Natural killer cell (primary cell): ENCODE data around the gene CHD6. TPM values are rescaled to one million over a fixed set of nuclear protein-coding genes. Genes with fewer than 3 reads are reported as not detected.

Source experiments
- ATAC-seq, 3 donors: fragments of 150-1000 bp in 2 of 3; fragments of 200-7000 bp in 1 of 3; cut with Tn5 transposase; 1 replicate in 1 of 3; 2 replicates in 2 of 3; pipeline ENCODE4 v1.10.0; 2021; ENCODE audit warnings: mild to moderate bottlenecking in 2 of 3, moderate library complexity in 2 of 3
- DNase-seq, 2 donors: peaks; one replicate each; pipeline versions ENCODE4 v3.0.0 to v3.0.0-alpha.2; 2013 to 2021; ENCODE audit warnings: mixed read lengths in 1 of 2
- H3K27ac ChIP-seq: one replicate; pipeline ENCODE4 v1.5.1; 2013; ENCODE audit warnings: mild to moderate bottlenecking, low read length
- H3K27me3 ChIP-seq: one replicate; pipeline ENCODE4 v1.6.1; 2013; ENCODE audit warnings: low read length; ENCODE audit not compliant: control insufficient read depth, insufficient read depth
- H3K36me3 ChIP-seq: one replicate; pipeline ENCODE4 v1.6.1; 2013; ENCODE audit warnings: low read length; ENCODE audit not compliant: control insufficient read depth, insufficient read depth
- H3K4me1 ChIP-seq: one replicate; pipeline ENCODE4 v1.6.1; 2013; ENCODE audit warnings: low read length; ENCODE audit not compliant: control insufficient read depth, insufficient read depth
- H3K4me3 ChIP-seq: one replicate; pipeline ENCODE4 v1.5.1; 2013; ENCODE audit warnings: low read length
- H3K9me3 ChIP-seq: one replicate; pipeline ENCODE4 v1.6.1; 2013; ENCODE audit warnings: low read length; ENCODE audit not compliant: control insufficient read depth, insufficient read depth
- H3K27ac Mint-ChIP-seq, 2 donors: one replicate each; pipeline ENCODE4 v1.8.0; 2022; ENCODE audit warnings: mild to moderate bottlenecking in 2 of 2, mixed read lengths in 2 of 2, moderate library complexity in 1 of 2
- H3K27me3 Mint-ChIP-seq, 2 donors: one replicate each; pipeline ENCODE4 v1.8.0; 2022; ENCODE audit warnings: low read depth in 2 of 2, mixed read lengths in 2 of 2
- H3K36me3 Mint-ChIP-seq: one replicate; pipeline ENCODE4 v1.8.0; 2022; ENCODE audit warnings: mixed read lengths
- H3K4me1 Mint-ChIP-seq, 2 donors: one replicate each; pipeline ENCODE4 v1.8.0; 2022; ENCODE audit warnings: mixed read lengths in 2 of 2
- H3K4me3 Mint-ChIP-seq: one replicate; pipeline ENCODE4 v1.8.0; 2022; ENCODE audit warnings: mild to moderate bottlenecking, moderate library complexity, mixed read lengths
- H3K9me3 Mint-ChIP-seq, 2 donors: one replicate each; pipeline ENCODE4 v1.8.0; 2022; ENCODE audit warnings: mixed read lengths in 2 of 2
- CTCF ChIP-seq: fragments of 200-600 bp; IDR thresholded peaks from one replicate; pipeline ENCODE4 v1.8.0; 2022; ENCODE audit warnings: antibody characterized with exemption
- WGBS: methylation state at CpG from one replicate; pipeline ENCODE4 v1.1.7; 2013; ENCODE audit warnings: missing lambda C conversion rate; ENCODE audit not compliant: insufficient coverage; 5-methylcytosine and 5-hydroxymethylcytosine counted together
- intact Hi-C: fragments of 100-400 bp; cut with micrococcal nuclease; formaldehyde crosslinking; loops from one replicate; pipeline ENCODE4 v1.14.2; 2022
- total RNA-seq, 4 donors: library from RNA; stranded (reverse); fragments of 120-200 nt in 1 of 4; gene quantifications; one replicate each; pipeline versions ENCODE4 v1.2.3 to v1.2.4, GENCODE V29; 2013 to 2022

CHD6 gene
- total RNA-seq, 3 donors from 2014 or later (not counting 1 experiment from before 2014, with no cell fraction given): 82.8 to 96.6 (median 90.4) TPM

DNA sequence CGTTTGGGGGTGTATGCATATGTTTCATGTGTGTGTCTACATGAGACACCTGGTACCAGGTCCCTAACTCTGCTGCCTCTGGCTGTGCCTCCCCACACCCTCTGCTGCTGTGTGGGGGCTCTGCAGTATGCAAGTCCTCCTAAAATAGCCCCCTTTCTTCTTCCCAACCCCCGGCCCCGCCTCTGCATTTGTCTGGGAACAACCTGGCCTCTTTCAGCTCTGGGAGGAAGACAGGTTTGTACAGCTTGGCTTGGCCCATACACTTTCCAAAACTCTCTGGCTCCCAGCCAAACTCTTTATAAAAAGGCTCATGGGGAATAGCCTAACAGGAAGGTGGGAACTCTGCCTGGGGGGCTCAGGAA, 224.5 kb downstream of the CHD6 start:
- no peak overlapping the region for H3K27ac Mint-ChIP-seq
- 100% methylated on average over 3 of the region's 3 CpGs for WGBS
- Histone ChIP-seq H3K27ac (no peak overlapping the region), H3K27me3 (no peaks in the 10 kb centered on the region), H3K9me3 (no peaks in the 10 kb centered on the region), H3K4me3 (no peak overlapping the region), H3K36me3 (no peaks in the 10 kb centered on the region), H3K4me1 (no peaks in the 10 kb centered on the region)
- no peak overlapping the region for H3K4me3 Mint-ChIP-seq
- no peak for TF ChIP-seq CTCF
- intact Hi-C loops: no loop called here
- H3K4me1 Mint-ChIP-seq: no peaks in the 10 kb centered on the region
- ATAC-seq (no peak), DNase-seq (no peak)
- H3K36me3 Mint-ChIP-seq: no peaks in the 10 kb centered on the region
- peaks cover 0 to 3% of the 10 kb centered on the region in 2 donors for H3K27me3 Mint-ChIP-seq
- H3K9me3 Mint-ChIP-seq: no peaks in the 10 kb centered on the region

DNA sequence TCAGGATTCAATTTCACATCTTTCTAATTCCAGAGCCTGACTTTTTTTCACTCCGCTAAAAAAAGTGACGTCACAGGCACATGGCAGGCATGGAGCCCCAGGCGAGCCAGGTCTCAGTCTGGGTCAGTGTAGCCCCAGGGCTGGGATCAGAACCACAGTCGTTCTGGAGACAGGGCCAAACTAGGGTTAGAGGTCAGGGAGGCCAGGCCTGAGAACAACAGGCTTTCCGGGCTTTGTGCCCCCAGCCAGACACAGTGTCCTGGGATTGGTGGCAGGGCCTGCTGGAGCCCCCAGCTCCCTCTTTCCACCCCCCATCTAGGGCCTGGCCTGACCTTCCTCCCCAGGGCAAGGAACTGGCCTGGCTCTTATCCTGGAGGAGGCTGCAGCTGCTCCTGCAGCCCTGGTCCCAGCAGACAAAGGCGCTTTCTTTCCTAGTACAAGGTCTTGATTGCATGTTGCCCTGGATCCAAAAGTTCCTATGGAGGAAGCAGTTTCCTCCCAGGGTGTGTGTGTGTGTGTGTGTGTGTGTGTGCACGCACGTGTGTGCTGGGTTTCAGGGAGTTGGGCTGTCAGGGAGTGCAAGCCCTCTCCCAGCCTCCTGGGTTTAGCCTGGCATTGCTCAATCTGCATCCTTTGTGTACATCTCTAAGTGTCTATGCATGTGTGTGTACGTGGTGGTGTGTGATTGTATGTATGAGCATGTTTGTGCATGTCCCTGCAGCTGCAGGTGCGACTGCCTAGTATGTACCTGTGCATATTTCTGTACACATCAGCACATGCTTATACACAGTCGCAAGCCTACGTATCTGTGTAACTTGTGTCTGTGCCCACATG, 225.1 kb downstream of the CHD6 start:
- Histone ChIP-seq H3K36me3 (no peaks in the 10 kb centered on the region), H3K27ac (no peak overlapping the region), H3K4me3 (no peak overlapping the region), H3K27me3 (no peaks in the 10 kb centered on the region), H3K9me3 (no peaks in the 10 kb centered on the region), H3K4me1 (no peaks in the 10 kb centered on the region)
- TF ChIP-seq CTCF: no peak
- H3K4me3 Mint-ChIP-seq: no peak overlapping the region
- no peaks in the 10 kb centered on the region for H3K9me3 Mint-ChIP-seq
- DNase-seq: no peak
- H3K27ac Mint-ChIP-seq: no peak overlapping the region
- H3K27me3 Mint-ChIP-seq: peaks cover 0 to 5% of the 10 kb centered on the region in 2 donors
- WGBS: 88% methylated on average over 11 of the region's 12 CpGs
- no peaks in the 10 kb centered on the region for H3K36me3 Mint-ChIP-seq
- H3K4me1 Mint-ChIP-seq: no peaks in the 10 kb centered on the region
- no peak for ATAC-seq
- intact Hi-C loops: no loop called here

GRCh38 chr20:41392295-41392694, 225.9 kb downstream of the CHD6 start:
- intact Hi-C loops: no loop called here
- Histone ChIP-seq H3K27me3 (no peaks in the 10 kb centered on the region), H3K36me3 (no peaks in the 10 kb centered on the region), H3K9me3 (no peaks in the 10 kb centered on the region), H3K4me3 (no peak overlapping the region), H3K27ac (no peak overlapping the region), H3K4me1 (no peaks in the 10 kb centered on the region)
- DNase-seq (no peak), ATAC-seq (no peak)
- Mint-ChIP-seq H3K4me3 (no peak overlapping the region), H3K9me3 (no peaks in the 10 kb centered on the region), H3K4me1 (no peaks in the 10 kb centered on the region), H3K27me3 (peaks cover 0 to 5% of the 10 kb centered on the region in 2 donors), H3K27ac (no peak overlapping the region), H3K36me3 (no peaks in the 10 kb centered on the region)
- no peak for TF ChIP-seq CTCF
- WGBS: 78% methylated on average over 1 of the region's 1 CpG

GRCh38 chr20:41391587-41392001, 226.6 kb downstream of the CHD6 start:
- Mint-ChIP-seq H3K4me1 (no peaks in the 10 kb centered on the region), H3K9me3 (no peaks in the 10 kb centered on the region), H3K36me3 (no peaks in the 10 kb centered on the region), H3K27ac (no peak overlapping the region), H3K4me3 (no peak overlapping the region), H3K27me3 (peaks cover 0 to 5% of the 10 kb centered on the region in 2 donors)
- ATAC-seq: no peak
- Histone ChIP-seq H3K9me3 (no peaks in the 10 kb centered on the region), H3K36me3 (no peaks in the 10 kb centered on the region), H3K4me1 (no peaks in the 10 kb centered on the region), H3K27ac (no peak overlapping the region), H3K4me3 (no peak overlapping the region), H3K27me3 (no peaks in the 10 kb centered on the region)
- intact Hi-C loops: no loop called here
- TF ChIP-seq CTCF: no peak
- 89% methylated on average over 10 of the region's 10 CpGs for WGBS
- DNase-seq: no peak
